GM19468 (cell line): ENCODE results near the gene TBC1D7.

Experiments
- ATAC-seq: cut with Tn5 transposase; IDR thresholded peaks from one replicate; pipeline ENCODE4 v1.9.1; 2021; ENCODE audit warnings: mild to moderate bottlenecking, moderate library complexity, moderate number of reproducible peaks; ENCODE audit not compliant: unreplicated experiment; ENCODE audit errors: extremely low read depth

TBC1D7 gene

DNA sequence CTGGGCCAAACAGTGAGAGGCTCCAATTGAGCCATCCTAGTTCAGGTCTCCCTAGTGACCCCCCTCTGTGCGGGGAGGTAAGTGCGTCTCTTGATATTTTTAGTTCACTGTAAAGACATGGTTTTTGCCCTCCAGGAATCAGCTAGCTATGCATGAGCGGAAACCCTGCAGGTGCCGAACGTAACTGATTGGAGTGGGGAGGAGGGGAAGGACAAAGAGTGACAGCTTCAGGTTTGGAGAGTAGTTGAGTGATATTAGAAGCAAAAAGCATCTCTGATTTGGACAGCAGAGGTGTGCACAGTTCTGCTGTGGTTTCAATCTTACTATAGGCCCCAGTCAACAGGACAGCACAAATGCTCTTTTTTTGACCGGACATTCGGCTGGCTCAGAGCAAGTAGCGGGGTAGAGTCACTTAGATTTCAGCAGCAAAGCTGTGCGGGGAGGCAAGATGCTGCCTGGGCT is 31.8 kb downstream of the TBC1D7 start:
- no peak for ATAC-seq

DNA sequence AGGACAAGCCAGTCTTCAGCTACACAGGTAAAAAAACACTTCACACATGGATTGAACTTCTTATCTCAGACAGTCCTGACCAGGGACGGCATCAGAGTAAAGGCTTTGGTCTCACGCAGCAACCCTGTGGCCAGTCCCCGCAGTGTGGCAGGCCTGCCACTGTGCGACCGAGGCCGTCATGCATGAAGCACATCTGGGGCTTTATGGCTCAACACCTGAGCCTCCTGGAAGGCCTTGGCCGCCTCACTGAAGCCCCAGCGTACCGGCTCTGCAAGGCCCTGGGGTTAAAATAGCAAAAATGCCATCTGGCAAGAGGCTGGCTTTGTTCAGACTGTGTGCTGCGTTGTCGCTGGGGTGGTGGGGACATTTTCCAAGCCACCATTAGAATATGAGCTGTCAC is 32.8 kb downstream of the TBC1D7 start:
- no peak for ATAC-seq

DNA sequence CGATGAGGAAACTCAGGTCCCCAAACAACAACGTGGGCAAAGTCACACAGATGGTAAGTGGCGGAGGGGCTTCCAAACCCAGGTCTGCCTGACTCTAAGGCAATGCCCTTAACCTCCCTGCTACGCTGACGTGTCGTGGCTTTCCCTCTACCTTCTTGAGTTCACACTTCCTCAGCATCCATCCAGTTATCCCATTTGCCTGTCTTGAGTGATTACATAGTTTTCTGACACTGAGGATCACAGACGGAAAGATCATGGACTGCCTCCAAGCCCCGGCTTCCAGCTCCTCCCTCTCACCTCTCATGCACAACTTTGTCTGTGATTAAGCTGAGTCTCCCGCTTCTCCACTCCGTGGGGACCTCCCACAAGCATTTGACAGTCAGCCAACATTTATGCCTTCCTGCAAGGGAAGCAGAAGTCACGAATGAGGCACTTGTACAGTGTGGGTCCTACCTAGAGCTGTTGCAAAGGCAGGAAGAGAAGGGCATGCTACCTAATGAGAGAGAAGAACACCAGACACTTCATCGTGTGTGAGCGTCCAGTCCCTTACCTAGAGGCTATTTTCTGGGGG is 33.8 kb downstream of the TBC1D7 start:
- no peak for ATAC-seq

DNA sequence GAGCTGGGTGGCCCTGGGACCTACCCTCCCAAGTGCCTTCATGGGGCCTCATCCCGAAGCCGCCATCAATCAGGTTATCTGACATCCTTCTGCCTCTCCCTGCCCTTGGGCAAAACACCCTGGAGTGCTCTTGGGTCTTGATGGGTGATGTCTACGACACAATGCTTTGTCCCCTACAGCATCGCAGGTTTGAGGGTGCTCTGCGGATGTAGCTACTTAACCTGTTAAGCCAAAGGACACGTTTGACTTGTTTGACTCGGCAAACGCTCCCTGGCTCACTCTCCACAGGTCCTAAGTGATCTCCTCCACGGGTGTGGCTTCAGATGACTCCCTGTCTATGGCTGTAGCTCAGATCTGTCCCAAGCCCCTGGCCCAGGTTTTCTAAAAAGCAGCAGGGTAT is 35.6 kb downstream of the TBC1D7 start:
- no peak for ATAC-seq

DNA sequence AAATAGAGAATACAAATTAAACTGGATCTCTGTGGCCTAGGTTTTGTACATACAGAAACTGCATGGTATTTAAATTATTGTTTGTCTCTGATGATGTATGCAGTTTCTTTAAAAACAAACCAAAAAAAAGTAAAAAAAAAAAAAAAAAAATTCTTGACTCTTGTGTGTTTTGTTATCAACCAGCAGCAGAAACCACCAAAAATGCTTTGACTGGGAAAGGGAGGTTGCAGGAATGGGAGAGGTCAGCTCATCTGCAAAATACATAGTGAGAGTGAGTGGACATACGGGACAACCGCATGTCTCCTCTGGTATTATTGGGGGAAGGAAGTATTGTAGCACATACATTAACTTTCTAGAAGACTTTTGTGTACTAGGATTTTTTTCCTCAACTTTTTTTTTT is 38.0 kb downstream of the TBC1D7 start:
- ATAC-seq, result no peak

DNA sequence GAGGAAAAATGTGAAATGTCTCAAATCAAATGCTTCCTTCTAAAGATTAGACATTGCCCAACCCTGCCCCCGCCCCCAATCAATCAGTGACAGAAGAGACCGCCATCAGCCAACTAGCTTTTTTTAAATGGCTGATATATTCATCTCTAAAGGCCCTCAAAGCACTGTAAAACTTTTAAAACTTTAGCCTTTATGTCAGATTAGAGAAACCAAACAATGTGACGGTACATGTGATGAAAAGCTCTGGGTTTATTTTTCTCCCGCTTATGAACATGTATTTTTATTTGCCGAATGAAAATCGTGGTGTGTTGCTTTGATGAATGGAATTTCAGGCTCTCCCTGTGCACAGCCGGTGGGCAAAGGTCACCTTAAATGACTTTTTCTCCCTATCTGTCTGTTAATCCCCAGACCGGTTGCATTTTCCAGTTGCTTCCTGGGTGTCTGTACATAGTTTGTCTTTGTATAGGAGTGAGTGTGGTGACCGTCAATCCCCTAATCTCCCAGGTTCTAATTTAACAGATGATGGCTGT is 38.5 kb downstream of the TBC1D7 start:
- ATAC-seq, result no peak

DNA sequence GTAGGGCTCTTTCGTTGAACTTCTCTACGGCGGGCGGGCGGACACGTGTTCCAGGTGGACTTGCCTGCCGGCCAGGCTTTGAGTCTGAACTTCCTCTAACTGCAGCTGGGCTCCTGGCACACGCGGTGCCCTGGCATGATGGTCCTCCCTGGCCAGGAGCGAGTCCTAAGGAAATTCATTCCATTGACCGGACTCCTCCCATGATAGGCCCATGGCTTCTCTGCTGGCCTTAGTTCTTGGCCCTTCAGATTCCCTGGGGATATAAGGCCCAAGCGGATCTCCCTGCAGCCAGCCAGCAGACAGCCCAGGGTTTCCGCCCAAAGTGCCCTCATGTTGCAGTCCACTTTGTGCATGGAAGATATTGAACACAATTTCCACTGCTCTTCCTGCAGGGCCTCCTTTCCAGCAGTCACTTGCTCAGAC is 39.4 kb downstream of the TBC1D7 start:
- ATAC-seq, result no peak

DNA sequence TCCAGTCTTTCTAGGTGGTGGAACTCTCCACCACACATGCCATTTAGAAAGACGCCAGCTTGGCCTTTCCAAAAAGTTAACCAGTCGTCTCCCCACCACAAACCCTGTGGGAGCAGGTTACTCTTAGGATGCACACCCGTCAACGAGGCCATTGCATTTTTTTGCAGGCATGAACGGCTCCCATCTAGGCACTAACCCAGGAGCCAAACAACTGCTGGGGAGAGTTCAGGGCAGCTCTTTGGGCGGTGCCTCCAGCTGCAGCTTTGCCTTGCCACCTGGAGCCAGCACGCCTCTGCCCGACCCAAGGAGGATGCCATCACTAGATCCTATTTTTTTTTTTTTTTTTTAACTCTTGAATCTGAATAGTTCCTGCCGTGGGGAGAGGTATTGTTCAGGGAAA is 39.9 kb downstream of the TBC1D7 start:
- ATAC-seq, result no peak

DNA sequence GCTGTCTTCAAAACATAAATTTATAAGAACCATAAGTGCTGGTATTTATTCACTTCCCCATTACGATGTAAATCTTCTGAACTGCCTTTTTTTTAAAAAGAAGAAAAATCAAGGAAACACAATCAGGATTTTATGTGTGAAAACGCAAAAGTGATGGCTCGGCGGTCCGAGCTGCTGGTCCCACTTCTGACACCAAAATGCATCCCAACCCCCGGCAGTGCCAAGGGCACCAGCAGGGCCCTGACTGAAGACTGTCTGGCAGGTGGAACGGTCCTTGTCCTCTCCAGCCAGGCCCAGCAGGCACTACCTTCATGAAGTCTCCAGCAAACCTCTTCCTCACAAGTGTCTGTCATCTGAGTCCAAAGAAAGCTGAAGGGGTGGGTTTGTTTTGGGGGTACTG is 41.2 kb downstream of the TBC1D7 start:
- no peak for ATAC-seq

DNA sequence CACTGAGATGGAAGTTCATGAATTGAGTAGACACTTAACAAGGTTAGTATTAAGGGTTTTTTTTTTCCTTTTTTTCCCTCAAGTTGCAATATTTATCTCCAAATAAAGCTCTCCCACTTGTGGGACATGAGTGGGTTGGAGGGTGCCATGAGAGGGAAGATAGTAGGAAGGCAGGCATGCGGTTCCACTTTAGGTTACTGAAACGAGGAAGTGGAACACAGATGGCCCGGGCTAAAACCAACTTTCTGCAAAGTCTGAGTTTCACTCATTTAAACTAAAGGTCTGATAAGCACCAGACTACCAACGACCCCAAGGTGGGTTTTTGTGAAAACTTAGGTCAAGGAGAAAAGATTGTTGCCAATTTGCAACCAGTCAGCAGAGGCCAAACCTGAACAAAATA is 42.2 kb downstream of the TBC1D7 start:
- no peak for ATAC-seq

DNA sequence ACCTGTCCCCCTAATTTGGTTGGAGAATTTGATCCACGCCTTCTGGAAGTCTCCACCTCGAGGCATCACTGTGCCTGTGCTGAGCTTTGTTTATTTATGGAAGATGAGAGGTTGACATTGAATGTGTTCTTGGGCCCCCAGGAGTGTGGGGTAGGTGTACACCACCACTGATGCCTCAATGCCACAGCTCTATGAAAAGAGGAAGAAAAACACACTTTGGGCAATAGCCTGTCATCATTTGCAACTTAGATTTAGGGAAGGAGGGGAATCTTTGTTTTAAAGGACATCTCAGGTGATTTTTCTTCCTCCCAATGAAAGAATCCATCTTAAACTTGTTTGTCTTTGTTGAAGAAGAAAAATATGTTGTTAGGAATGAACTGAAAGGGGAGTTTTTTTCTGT is 42.6 kb downstream of the TBC1D7 start:
- no peak for ATAC-seq

DNA sequence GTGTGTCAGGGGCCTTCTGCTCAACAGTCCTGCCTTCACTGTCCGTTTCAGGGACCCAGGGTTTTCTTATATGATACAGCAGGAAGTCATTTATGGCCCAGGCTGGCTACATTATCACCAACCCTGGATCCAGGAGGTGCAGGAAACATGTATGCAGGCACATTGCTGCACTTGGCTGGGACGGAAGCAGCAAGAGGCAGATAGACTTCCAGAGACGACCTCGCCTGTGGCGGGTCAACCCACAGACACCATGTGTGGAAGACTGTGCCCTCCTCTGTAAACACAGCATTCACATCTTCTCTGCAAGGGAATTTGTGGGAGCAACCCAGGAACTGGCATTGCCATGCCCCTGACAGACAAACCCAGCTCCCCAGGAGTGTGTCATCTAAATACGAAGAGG is 43.7 kb downstream of the TBC1D7 start:
- ATAC-seq, result no peak

DNA sequence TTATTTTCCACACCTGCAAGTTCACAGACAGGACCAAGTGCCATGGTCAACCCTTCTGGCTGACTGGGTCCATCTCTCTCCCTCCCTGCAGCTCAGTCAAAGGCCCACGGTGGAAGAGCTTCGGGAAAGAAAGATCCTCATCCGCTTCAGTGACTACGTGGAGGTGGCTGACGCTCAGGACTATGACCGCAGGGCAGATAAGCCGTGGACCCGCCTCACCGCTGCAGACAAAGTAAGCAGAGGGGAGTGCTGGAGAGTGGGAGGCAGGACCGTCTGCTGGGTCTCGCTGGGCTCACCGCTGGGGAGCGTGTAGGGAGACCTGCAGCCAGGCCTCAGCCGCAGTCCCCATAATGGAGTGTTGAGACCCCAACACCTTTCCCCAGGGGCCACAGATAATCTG is 45.0 kb downstream of the TBC1D7 start:
- no peak for ATAC-seq

DNA sequence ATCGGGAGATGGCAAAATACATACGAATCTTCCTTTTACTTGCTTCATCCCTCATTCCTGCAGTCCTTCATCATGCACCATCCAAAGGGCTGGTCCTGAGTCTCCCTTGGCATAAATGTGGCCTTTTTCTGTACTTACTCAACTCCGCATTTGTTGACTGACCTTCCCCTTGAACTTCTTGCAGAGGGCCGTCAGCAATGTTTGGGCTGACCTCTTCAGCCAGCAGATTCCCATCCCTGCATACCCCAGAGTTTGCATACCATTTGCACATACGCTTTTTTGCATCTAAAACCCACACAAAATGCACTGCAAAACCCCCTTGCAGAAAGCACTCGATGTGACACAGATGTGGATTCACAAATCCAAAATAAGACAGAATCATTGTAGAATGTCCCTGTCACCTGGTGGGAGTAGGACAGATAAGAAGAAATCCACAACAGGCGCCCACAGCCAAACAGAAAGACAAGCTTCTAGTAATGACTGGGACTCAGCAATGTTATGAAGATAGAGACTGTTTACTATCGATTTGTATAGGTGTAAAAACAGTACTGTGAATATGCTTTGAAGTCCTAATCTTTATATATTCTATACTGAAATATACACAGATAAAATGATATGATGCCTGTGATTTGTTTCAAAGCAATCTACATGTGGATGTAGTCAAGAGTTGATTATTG is 45.8 kb downstream of the TBC1D7 start:
- ATAC-seq, result no peak

DNA sequence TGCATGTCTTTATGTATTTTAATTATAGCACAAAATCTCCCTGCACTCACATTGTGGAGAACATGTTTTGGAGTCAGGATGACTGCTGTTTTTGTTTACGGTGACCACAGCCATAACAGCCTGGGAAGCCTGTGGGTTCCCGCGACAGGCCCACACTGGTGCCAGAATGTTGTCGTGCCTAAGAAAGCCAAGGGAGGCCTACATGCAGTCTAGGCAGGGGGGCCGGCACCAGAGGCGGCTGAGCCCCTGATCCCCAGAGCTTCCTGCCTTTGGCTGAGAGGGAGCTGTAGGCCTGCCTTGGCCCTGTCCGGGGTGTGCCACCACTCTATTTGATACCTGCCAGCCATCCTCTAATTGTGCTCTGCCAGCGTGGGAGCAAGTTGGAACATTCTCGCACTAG is 46.7 kb downstream of the TBC1D7 start:
- no peak for ATAC-seq

DNA sequence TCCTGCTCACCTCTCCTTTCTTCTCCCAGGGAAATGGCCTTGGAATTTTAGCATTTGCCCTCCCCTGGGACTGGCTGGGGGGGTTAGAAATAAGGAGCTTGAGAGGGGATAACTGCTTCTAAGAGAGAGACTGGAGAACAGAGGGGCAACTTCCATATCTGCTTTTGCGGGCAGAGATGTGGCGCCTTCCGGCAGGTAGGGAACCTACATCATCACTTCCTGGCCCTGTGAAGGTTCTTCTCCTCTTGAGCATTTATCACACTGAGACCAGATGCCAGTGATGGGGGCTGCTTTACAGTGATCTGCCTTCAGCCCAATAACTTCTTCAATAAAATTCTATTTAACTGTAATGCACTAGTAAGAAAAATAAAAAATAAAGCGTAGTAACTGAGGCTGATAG is 48.1 kb downstream of the TBC1D7 start:
- no peak for ATAC-seq

DNA sequence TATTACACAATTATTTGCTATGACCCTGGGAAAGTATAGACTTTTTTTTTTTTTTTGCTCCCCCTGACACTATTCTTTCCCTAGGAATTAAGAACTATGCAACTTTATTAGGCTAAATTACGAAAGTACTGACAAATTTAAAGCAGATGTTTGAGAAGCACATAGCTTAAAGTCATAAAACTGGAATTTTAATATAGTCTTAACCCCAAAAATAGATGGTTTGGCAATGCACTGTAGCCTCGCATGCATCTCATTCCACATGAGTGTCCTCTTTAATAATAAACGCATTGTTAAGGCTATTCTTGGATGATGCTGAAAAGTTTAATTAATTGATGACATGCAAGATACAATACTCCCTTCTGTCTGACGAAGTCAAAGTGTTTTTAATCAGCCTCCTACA is 49.3 kb downstream of the TBC1D7 start:
- ATAC-seq, result no peak

DNA sequence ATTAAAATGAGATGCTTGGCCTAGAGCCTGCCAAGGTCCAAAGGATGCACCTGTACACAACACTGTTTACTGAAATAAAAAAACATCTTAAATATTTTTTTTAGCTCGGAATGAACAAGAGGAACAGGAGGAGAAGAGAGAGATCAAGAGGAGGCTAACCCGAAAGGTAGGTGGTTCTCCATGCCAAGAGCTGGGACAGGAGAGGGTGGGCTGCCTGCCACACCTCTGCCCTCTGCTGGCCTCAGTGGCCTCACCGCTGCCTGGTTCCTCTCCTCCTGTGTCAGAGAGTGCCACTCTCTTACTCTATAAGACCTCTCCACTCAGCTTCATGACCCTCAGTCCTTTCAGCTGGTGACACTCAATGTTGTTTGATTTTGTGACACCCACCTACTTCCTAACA is 50.2 kb downstream of the TBC1D7 start:
- no peak for ATAC-seq

DNA sequence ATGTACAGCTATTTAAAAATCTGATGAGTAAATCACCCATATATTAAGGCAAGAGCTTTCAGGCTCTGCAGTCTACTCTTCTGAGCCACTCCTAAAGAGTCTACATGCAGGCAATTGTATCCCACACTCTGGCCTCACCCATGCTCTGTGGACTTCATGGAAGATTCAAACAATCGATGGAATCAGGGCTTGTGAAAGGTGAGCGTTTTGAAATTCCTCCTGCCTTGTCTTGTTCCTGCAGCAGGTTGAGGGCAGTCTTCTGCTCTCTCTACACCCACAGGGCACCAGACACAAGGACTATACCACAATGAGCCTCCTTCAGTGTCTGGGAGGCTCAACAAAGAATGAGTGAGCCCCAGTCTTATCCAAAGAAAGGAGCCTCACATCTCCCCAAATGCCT is 51.1 kb downstream of the TBC1D7 start:
- no peak for ATAC-seq

DNA sequence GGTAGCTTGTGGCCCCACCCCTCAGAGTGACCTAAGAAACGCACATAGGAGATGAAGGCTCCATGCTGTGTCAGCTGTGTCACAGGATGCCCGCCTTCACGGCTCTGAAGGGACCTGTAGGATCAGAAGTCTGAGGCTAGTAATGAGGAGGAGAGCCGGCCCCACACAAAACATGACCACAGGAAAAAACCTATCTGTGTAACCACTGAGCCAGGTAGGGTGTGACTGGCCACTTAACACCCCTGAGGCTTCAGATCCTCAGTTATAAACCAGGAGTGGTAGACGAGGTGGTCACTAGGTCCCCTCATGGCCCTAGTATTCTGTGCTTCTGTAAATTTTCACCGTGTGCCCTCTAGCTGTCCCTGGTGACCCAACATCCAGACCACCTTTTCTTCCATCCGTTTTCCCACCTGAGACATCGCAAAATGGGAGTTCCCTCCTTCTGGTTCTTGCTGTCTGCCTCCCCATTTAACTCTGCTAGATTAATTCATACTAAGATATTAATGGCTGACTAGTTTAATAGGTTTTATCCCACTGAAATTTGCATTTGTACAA is 52.8 kb downstream of the TBC1D7 start:
- no peak for ATAC-seq

DNA sequence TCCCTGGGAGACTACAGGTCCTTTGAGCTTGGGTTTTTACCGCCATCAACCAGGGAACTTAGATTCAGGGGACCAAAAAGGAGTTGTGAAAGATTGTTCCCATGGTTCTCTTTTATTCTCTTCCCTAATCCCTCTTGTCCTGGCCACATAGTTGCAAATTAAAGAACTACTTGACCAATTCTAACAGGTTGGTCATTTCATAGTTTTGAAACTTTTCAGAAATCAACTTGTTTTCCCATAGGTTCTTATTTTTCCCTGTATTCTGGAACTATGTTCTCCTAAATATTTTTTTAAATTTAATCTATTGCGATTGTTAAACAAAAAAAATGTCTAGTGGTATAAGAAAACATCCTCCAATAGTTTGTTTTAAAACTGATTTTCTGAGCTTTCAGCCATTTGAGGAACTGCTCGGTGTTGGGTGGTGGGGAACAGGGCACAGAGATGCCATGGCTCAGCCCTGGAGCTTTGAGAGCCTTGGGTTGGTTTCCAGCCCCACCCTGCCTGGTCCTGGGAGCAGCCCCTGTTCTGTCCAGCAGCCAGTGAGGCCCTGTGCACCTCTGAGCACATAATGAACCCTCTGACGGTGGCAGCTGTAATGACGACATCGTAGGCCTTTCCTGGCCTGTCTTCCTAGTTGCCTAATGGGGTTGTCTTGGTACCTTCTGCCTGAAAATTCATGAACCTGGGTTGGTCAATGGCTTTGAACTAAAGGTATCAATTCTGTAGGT is 53.5 kb downstream of the TBC1D7 start:
- ATAC-seq, result no peak
